ENCODE data around the gene CBR3. TPM values are rescaled to one million over a fixed set of nuclear protein-coding genes. Genes with fewer than 3 reads are reported as not detected.
A peak's percentile ranks its signal among the peaks of the same experiment; 100 is the strongest.

CBR3 gene
- total RNA-seq, 2 experiments from 2014 or later = 9.5 to 9.7 TPM

DNA sequence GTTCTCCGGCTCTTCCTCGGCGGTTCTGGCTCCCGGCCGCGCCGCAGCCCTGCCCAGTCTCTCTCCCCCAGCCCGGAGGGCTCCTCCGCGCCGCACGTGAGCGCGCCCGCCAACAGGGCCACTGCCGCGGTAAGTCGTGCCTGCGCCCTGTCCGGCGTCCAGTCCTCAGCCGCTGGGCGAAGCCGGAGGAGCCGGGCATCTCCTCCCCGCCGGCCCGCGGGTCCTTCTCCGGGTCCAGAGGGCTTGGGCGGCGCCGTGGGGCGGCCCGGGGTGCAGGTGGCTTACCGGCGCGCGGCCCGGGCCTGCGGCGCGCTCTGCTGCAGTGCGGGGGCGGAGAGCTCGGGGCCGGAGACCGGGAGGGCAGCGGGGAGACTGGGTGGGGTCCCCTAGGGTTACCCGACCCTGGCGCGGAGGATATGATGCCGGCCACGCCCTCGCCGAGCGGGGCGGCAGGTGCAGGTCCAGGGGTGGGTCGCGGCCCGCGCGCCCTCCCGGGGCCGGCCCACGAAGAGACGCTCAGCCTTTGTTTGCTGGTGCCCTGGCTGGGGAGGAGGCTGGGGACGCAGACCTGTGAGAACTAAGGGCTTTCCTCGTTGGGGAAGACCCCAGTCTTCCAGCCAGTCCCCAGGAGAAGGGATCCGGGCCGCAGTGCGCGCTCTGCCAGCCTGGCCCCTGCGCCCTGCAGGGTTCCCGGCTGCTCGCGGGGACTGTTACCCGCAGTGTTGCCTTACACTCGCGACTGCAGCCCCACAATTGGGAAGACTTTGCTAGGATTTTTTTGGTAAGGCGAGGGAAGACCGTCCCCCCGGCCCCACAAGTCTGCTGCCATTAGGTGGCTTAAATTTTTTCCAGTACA is 22.2 kb downstream of the CBR3 start, which contains the start of gene DOP1B:
DOP1B (plus strand) TSS at position 10 of the 856 bp plus-strand sequence. CDS start 7,910 bp downstream, outside the sequence.
- Mint-ChIP-seq H3K4me1 (peaks cover 17% of the 10 kb centered on the region), H3K9me3 (no peaks in the 10 kb centered on the region), H3K27me3 (no peaks in the 10 kb centered on the region), H3K36me3 (peaks cover 4% of the 10 kb centered on the region), H3K27ac (no peak within 1 kb of the TSS), H3K4me3 (peak within 1 kb of the TSS; percentile 82)
- DNase-seq = peak; percentile 55

DNA sequence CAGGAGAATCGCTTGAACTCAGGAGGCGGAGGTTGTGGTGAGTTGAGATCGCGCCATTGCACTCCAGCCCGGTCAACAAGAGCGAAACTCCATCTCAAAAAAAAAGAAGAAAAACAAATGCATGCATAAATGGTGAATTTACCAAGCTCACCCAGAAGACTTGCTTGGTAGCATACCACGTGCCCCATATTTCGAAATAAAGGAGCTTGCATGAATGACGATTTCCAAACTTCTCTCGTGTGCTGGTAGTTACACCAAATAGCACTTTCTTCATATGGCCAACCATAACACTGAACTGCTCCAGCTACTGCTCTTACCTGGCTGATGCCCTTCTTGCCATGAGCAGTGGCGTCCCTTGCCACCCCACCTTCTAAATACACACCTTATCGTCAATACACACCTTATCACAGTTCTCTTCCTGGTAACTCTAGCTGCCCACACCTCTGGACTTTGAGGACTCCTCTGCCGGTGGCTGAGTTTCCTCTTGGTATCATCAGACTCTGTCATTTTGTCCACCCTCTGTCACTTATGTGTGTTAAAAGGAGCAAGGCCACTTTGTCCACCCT is 24.6 kb downstream of the CBR3 start:
- no peaks in the 10 kb centered on the region for H3K9me3 Mint-ChIP-seq
- H3K4me1 Mint-ChIP-seq = peaks cover 16% of the 10 kb centered on the region
- H3K27ac Mint-ChIP-seq = no peak overlapping the region
- no peak for DNase-seq
- peaks cover 4% of the 10 kb centered on the region for H3K36me3 Mint-ChIP-seq
- no peak overlapping the region for H3K4me3 Mint-ChIP-seq
- no peaks in the 10 kb centered on the region for H3K27me3 Mint-ChIP-seq

DNA sequence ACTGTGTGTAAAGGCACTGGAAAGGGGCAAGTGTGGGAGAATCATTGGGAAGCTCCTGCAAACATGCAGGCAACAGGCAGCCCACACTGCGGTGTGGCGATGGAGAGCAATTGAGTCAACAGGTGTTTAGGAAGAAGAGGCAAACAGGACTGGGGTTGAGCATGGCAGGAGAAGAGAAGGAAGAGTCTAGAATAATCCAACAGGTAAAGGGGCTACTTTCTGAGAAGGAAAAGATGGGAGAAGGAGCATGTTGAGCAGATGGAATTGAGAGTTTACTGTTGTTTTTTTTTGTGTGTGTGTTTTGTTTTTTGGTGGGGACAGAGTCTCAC is 25.9 kb downstream of the CBR3 start:
- DNase-seq = no peak
- H3K4me3 Mint-ChIP-seq = no peak overlapping the region
- H3K36me3 Mint-ChIP-seq = peaks cover 4% of the 10 kb centered on the region
- H3K9me3 Mint-ChIP-seq = no peaks in the 10 kb centered on the region
- H3K27ac Mint-ChIP-seq = no peak overlapping the region
- no peaks in the 10 kb centered on the region for H3K27me3 Mint-ChIP-seq
- peaks cover 11% of the 10 kb centered on the region for H3K4me1 Mint-ChIP-seq

DNA sequence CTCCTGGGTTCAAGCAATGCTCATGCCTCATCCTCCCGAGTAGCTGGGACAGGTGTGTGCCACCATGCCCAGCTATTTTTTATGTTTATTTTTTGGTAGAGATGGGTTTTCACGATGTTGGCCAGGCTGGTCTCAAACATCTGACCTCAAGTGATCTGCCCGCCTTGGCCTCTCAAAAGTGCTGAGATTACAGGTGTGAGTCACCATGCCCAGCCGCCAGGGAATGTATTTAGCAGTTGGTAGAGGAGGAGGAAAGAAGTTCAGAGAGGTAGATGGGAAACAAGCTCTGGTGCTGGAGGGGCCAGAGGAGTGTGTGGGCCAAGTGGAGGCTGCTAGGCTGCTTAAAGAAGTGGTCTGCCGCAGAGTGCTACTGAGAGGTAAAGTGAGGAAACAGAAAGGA is 27.8 kb downstream of the CBR3 start:
- no peaks in the 10 kb centered on the region for H3K27me3 Mint-ChIP-seq
- no peak for DNase-seq
- peaks cover 9% of the 10 kb centered on the region for H3K4me1 Mint-ChIP-seq
- peaks cover 4% of the 10 kb centered on the region for H3K36me3 Mint-ChIP-seq
- H3K27ac Mint-ChIP-seq = no peak overlapping the region
- no peak overlapping the region for H3K4me3 Mint-ChIP-seq
- H3K9me3 Mint-ChIP-seq = no peaks in the 10 kb centered on the region

DNA sequence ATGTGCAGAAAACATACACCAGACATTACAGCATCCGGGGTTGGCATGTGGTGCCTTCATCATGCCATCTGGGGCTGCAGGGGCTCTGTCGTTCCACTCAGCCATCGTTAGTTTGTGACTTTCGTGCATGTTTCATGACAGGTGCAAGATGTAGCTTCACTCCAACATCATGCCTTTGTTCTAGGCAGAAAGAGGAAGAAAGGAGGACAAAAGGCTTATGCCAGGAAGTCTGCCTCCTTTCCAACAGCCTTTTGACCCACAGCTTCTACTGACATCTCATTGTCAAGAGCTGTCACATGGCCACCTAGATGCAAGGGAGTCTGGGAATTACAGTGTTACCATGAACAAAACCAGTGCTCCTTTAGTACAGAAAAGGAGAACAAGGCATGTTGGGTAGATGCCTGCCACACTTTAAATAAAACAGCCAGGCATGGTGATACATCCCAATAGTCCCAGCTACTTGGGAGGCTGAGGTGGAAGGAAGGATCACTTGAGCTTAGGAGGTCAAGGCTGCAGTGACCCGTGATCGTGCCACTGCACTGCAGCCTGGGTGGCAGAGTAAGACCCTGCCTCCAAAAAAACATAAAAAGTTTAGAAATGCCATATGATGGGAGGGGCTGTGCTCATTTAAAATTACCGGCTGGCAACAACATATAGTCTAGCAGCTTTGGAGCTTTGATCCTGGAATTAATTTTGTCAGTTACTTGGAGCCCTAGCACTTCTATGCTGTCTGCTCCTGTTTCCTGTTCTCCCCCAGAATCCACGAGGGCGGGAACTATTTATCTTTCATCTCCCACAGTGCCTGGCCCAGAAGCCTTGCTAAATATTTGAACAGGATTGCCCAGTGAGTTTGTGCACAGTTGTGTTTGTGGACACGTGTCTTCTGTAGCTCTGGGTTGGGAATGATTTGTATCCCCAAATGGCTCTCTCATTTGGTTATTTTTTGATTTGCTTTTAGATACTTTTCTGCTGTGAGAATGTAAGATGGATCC is 29.2 kb downstream of the CBR3 start:
- H3K9me3 Mint-ChIP-seq = no peaks in the 10 kb centered on the region
- H3K4me1 Mint-ChIP-seq = peaks cover 6% of the 10 kb centered on the region
- no peak overlapping the region for H3K4me3 Mint-ChIP-seq
- no peak overlapping the region for H3K27ac Mint-ChIP-seq
- H3K36me3 Mint-ChIP-seq = peaks cover 6% of the 10 kb centered on the region
- H3K27me3 Mint-ChIP-seq = no peaks in the 10 kb centered on the region
- no peak for DNase-seq

DNA sequence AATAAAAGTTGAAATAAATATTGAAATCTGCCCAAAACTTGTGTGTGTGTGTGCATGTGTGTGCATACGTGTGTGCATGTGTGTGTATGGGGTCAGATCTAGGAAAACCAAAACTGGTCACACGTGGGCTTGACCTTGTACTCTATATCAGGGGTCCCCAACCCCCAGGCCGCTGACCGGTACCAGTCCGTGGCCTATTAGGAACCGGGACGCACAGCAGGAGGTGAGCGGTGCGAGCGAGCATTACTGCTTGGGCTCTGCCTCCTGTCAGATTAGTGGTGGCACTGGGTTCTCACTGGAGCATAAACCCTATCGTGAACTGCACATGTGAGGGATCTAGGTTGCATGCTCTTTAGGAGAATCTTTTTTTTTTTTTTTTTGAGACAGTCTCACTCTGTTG is 30.5 kb downstream of the CBR3 start:
- Mint-ChIP-seq H3K4me3 (no peak overlapping the region), H3K36me3 (peaks cover 13% of the 10 kb centered on the region), H3K27ac (no peak overlapping the region), H3K9me3 (no peaks in the 10 kb centered on the region), H3K27me3 (no peaks in the 10 kb centered on the region), H3K4me1 (peaks cover 3% of the 10 kb centered on the region)
- DNase-seq = no peak

DNA sequence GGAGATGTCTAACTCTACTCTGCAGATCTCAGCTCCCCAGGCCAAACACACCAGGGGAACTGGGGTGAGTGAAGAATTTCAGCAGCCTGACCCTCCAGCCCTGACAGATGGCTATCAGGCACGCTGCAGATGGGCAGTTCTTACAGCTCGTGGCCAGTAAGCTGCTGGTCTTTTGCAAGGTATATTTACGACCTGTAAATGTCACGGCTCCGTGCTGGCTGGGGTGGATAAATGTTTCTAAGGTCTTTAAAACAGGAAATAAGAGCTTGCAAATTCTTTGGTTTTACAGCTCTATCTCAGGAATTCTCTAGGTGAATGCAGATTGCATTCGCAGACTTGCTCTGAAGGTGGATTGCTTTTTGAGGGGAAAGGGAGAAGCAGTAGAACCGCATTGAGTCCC is 31.8 kb downstream of the CBR3 start:
- no peak for DNase-seq
- Mint-ChIP-seq H3K27ac (no peak overlapping the region), H3K27me3 (no peaks in the 10 kb centered on the region), H3K4me1 (peaks cover 3% of the 10 kb centered on the region), H3K36me3 (peaks cover 13% of the 10 kb centered on the region), H3K4me3 (no peak overlapping the region), H3K9me3 (no peaks in the 10 kb centered on the region)

DNA sequence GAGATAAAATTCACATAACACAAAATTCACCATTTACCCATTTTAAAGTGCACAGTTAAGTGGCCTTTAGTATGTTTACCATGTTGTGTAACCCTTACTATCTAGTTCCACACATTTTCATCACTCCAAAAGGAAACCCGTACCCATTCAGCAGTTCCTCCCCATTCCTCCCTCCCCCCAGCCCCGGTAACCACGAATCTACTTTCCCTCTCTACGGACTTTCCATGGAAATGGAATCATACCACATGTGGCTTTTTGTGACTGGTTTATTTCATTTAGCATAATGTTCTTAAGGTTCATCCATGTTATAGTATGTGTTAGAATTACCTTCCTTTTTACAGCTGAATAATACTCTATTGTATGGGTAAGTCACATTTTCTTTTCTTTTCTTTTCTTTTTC is 32.7 kb downstream of the CBR3 start:
- peaks cover 13% of the 10 kb centered on the region for H3K36me3 Mint-ChIP-seq
- no peak overlapping the region for H3K27ac Mint-ChIP-seq
- no peaks in the 10 kb centered on the region for H3K27me3 Mint-ChIP-seq
- no peaks in the 10 kb centered on the region for H3K9me3 Mint-ChIP-seq
- DNase-seq = no peak
- no peak overlapping the region for H3K4me3 Mint-ChIP-seq
- H3K4me1 Mint-ChIP-seq = peaks cover 3% of the 10 kb centered on the region

DNA sequence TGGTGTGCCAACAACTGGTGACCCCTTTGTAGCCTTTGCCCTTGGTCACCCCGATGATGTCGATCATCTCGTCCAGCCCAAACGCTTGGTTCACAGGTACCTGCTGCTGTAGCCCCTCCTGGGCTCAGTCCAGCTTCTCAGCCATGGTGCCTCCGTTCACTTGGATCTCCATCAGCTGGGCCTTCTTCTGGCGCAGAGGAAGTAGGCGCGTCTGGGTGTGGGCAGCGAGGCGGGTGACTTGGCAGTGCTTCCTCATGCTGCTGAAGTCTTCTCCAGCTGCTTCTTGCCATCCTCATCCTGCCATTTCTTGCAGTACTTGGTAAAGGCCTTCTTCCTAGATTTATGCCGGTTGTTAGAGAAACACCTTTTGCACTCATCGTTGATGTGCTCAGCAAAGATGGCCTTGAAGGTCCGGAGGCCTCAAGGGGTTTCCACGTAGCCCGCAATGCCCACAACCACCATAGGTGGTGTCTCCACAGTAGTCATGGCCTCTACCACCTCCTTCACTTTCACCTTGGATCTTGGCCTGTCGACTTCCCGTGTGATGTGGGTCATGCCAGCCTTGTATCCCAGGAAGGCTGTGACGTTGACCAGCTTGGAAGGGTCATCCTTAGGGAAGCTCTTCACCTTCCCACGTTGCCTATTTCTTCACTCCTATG is 34.7 kb downstream of the CBR3 start:
- no peak overlapping the region for H3K4me3 Mint-ChIP-seq
- H3K9me3 Mint-ChIP-seq = no peaks in the 10 kb centered on the region
- peaks cover 3% of the 10 kb centered on the region for H3K4me1 Mint-ChIP-seq
- no peak for DNase-seq
- no peaks in the 10 kb centered on the region for H3K27me3 Mint-ChIP-seq
- H3K27ac Mint-ChIP-seq = no peak overlapping the region
- H3K36me3 Mint-ChIP-seq = peaks cover 17% of the 10 kb centered on the region

DNA sequence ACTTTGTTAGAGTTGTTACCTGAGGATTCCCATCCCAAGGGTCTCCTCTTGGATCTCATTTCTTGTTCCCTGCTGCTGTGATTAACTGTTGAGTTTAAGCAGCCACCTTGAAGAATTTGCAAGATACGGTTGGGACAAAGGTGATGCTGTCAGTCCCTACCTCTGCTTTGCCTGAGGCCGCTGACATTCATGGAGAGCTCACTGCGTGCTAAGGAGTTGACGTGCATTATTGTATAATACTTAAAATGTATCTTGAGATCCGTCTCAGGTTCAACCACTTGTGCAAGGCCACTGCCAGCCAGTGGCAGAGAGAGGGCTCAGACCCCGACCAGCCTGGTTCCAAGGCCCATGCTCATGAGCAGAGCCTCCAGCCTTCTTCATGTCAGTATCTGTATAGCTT is 35.9 kb downstream of the CBR3 start:
- Mint-ChIP-seq H3K27me3 (no peaks in the 10 kb centered on the region), H3K36me3 (peaks cover 19% of the 10 kb centered on the region), H3K27ac (no peak overlapping the region), H3K4me3 (no peak overlapping the region), H3K9me3 (no peaks in the 10 kb centered on the region), H3K4me1 (peaks cover 6% of the 10 kb centered on the region)
- no peak for DNase-seq

DNA sequence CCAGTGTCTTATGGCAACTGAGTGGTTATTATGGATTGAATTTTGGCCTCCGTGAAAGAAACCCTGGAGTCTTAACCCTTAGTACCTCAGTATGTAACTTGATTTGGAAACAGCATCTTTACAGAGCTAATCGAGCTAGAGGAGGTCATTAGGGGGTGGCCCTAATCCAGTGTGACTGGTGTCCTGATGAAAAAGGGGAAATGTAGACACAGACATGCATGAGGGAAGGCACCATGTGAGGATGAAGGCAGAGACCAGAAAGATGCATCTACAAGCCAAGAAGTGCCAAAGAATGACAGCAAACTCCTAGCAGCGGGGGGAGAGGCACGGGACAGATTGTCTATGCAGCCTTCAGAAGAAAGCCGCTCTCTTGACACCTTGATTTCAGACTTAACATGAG is 36.5 kb downstream of the CBR3 start:
- Mint-ChIP-seq H3K36me3 (peaks cover 19% of the 10 kb centered on the region), H3K27ac (no peak overlapping the region), H3K4me1 (peaks cover 6% of the 10 kb centered on the region), H3K27me3 (no peaks in the 10 kb centered on the region), H3K4me3 (no peak overlapping the region), H3K9me3 (no peaks in the 10 kb centered on the region)
- no peak for DNase-seq

DNA sequence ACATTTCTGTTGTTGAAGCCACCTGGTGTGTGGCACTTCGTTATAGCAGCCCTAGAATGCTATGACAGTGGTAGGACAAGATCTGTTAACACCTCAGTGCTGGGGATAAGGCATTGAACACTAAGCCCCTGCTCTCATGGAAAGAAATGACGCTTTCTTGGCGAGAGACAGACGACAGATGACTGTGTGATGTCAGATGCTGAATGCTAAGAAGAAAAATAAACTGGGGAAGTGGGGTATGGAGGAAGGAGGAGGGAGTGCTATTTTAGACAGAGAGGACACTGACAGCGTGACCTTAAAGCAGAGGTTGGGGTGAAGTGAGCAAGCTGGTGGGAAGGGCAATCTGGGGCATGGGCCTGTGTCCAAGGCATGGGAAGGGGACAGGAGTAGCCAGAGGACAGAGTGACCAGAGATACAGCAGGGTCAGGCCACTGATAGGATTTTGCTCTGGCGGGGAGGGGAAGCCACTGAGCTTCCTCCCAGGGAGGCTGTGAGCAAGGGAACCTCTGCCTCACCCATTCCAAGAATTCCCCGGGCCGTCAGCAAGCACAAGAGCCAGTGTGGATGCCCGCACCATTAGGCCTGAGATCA is 37.0 kb downstream of the CBR3 start:
- Mint-ChIP-seq H3K4me1 (peaks cover 6% of the 10 kb centered on the region), H3K27me3 (no peaks in the 10 kb centered on the region), H3K4me3 (no peak overlapping the region), H3K36me3 (peaks cover 19% of the 10 kb centered on the region), H3K27ac (no peak overlapping the region), H3K9me3 (no peaks in the 10 kb centered on the region)
- no peak for DNase-seq

DNA sequence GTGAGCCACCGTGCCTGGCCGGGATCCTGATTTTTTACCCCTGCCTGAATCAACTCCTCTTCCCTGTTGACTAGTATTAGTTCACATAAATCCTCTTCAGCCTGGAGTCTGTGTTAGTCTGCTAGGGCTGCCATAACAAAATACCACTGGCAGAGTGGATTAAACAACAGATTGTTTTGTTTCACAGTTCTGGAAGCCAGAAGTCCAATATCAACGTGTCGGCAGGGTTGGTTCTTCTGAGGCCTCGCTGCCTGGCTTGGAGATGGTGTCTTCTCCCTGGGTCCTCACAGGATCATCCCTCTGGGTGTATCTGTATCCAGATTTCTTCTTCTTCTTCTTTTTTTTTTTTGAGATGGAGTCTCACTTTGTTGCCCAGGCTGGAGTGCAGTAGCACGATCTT is 39.9 kb downstream of the CBR3 start:
- peak overlapping the region; percentile 51 for H3K27ac Mint-ChIP-seq
- H3K4me1 Mint-ChIP-seq = peaks cover 6% of the 10 kb centered on the region
- peaks cover 12% of the 10 kb centered on the region for H3K36me3 Mint-ChIP-seq
- H3K27me3 Mint-ChIP-seq = no peaks in the 10 kb centered on the region
- no peak for DNase-seq
- no peak overlapping the region for H3K4me3 Mint-ChIP-seq
- H3K9me3 Mint-ChIP-seq = no peaks in the 10 kb centered on the region

DNA sequence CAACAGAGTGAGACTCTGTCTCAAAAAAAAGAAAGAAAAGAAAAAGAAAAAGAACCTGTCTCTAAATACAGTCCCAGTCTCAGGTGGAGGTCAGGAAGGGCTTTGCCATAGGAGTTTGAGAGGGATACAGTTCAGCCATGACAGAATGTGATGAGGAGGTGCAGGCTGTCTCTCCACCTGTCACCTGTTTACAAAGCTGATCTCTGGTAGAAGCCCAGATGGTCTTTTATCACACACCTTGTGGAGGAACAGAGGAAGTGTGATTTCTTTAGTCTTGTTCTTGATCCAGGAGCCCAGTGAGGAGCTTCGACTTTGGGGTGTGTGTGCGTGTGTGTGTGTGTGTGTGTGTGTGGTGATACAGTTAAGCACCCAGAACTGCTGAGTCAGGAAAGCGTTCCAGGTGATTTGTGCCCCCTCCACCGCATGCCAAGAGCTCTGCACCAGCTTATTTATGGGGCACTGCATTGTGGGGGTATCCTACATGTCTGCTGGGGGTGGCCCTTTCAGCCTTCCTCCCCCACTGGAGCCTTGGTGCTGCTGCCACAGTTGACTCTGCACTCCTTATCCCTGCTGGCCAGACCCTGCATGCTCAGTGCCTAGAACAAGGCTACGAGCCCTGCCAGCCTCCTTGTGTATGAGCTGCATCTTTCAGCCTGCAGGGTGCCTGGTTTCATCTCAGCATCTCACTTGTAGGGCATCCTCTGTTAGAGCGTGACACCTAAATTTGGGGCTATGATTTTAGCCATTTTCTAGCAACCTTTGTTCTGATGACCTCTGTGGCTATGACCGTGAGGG is 41.1 kb downstream of the CBR3 start:
- Mint-ChIP-seq H3K9me3 (no peaks in the 10 kb centered on the region), H3K27ac (no peak overlapping the region), H3K27me3 (no peaks in the 10 kb centered on the region), H3K4me3 (no peak overlapping the region), H3K4me1 (peaks cover 6% of the 10 kb centered on the region), H3K36me3 (peaks cover 8% of the 10 kb centered on the region)
- DNase-seq = no peak
